HS-5 (cell line): ENCODE data around the gene HOXC10.

ENCODE experiments used
- DNase-seq: peaks from one replicate; pipeline ENCODE4 v3.0.0-alpha.2; 2012; ENCODE audit warnings: low read depth

The HOXC10 gene

DNA sequence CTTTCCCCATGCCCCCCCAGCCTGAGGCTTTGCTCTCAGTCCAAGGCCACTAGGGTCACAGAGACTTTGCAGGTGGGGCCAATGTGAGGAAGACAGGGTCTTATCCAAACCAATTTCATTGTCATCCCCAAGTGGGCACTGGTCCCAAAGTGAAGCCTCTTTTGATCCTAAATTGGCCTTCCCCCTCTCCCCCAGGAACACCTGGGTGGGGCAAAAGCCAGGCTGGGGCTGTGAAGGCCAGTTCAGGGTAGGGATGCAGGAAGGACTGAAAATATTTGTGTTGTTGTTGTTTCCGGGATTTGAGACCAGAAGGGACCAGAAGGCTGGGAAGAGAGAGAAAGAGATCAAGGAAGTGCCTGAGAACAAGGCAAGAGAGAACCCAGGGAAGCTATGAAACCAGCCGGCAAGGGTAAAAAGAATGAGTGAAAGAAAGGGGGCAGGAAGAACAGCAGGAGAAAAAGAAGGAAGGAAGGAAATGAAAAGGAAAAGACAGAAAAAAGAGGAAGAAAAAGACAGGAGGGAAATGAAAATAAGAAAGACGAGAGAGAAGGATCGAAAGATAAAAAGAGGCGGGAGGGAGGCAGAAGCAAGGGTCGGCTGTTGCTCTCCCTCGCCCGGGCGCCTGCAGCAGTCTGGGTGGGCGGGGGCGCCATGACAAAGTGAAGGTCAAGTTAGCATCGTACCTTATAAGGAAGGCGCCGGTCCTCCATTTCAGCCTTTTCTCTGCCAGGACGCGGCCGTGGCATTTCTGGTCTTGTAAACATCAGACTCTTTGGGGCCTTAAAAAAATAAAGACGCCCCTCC lies 19.5 kb upstream of the HOXC10 start:
- DNase-seq = no peak

DNA sequence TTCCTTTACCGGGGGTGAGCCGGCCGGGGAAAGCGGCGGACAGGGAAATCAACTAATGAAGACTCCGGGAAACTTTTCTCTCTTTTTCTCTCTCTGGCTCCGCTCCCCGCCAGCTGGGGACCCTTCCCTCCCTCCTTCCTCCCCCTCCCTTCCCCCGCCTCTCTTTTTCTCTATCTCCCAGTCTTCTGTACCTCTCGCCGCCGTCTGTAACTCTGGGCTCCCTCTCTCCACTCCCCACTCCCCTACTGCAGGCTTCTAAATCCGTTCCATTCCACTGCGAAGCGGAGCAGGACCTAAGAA lies 18.9 kb upstream of the HOXC10 start:
- no peak for DNase-seq

DNA sequence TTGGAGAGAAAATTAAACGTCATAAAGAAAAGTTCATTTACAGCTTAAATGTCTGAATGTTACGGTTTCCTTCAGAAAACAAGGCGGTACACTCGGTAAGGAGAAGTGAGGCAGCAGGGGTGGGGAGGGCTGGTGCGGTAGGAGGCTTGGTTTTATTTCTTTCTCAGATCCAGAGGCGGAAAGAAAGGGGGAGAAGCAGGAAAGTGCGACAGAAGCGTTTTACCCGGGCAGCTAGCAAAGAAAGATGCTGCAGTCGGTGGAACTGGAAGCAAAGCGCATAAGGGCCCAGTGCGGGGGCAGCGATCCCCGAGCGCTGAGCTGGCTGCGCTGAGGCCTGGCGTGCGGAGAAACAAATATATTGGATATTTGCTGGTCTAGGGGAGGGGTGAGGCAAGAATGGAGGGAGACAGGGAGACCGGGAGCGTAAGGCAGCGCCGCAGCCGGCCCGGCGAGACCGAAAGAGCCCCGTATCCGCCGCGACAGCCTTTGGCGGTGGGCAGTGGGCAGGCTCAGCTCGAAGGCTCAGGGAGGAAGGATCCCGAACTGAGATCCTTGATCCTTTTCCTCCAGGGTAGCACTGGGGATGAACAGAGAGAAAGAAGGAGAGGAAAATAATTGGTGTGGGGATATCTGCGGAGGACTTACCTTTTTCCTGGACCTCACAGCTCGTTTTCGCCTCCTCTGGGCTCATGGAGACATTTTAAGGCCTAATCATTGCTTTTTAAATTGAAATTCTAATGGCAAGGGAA lies 18.4 kb upstream of the HOXC10 start:
- no peak for DNase-seq

GRCh38 chr12:53967421-53967925 lies 17.5 kb upstream of the HOXC10 start:
- no peak for DNase-seq

DNA sequence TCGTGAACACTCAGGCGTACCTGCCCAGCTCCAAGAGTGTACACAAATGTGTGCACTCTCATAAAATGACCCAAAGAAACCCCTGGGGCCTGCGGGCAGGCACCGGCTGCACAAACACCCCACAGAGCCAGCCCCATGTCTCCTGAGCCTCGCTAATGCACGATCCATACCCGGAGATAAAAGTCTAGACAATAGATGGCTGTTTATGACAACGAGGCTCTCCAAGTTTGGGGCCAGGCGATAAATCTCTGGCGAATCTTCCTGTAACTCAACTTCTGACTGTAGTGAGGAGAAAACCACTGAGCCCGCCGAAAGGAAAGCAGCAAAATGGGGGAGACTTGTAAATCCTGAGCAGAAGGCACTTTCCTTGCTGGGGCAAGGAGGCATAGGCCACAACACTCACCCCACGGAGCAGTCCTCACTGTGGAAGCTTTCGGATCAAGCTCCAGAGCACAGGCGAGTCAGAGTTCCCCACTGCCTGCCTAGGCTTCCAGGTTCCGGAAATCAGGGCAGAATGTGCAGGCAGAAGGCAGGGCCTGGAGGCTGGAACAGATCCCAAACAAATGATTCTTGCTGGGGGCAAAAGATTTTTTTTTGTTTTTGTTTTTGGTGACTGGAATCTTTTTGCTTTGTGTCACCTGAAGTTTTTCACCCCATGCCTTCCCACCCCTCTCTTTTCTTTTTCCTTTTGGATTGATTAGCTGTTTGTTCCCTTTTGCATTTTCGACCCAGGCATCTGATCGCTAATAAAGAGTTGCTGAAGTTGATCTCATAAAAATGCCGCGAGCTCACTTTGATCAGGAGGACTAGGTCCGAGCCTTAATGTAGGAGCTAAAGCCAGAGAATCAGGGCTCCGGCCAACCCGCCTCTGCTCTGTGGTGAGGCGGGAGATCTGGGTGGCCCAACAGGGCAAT lies 16.5 kb upstream of the HOXC10 start:
- no peak for DNase-seq

- DNase-seq = no peak
Observed at GRCh38 chr12:53969588-53970259, 15.2 kb upstream of the HOXC10 start.

DNA sequence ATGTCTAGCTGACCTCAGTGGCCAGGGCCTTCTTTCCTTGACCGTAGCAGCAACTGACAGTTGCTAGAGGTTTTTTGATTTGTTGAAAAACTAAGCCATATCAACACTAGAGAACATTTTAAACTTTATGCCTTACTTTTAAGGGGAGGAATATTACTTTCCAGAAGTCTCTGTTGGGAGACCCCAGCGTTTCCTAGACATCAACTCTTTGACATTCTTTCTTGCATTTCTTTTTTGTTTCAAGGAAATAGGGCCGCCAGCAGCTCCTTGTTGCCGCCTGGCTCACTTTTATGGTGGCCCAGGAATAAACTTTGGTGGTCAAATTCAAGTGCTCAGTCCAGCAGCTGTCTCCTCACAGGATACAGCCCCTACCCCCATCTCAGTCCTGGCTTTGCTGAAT lies 14.5 kb upstream of the HOXC10 start:
- no peak for DNase-seq

DNA sequence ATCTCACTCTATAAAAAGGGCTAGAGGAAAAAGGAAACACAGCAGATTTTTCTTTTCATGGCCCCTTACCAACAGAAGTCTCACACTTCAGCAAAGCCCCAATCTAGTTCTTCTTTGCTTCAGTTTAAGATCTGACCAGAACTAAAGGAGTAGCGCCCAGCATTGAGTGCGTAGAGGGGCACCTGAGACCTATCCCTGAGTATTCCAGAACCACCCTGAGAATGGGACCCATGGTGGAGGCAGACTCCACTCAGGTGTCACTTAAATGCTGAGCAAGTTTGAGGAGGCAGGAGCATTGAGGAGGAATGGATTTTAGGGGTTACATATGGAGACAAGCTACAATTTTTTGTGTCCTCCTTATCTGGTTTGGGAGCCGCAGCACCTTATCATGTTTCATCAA lies 13.8 kb upstream of the HOXC10 start:
- DNase-seq = no peak

DNA sequence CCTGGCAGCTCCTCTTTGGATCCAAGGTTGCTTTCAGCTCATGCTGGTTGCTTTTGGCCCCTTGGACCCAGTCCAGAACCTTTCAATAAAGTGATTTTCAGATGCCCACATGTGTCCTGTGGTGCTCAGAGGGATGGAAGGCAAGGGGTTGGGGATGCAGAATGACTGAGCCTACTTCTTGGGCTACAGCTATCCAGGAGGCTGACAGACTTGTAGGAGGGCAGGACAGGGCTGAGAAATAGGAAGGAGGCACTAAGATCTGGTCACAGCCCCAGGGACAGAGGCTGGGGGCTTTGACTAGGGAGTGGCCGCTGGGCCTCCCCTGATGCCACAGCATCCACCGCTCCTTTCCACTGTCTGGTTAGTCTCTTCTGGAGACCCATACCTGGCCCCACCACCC lies 13.3 kb upstream of the HOXC10 start:
- no peak for DNase-seq

DNA sequence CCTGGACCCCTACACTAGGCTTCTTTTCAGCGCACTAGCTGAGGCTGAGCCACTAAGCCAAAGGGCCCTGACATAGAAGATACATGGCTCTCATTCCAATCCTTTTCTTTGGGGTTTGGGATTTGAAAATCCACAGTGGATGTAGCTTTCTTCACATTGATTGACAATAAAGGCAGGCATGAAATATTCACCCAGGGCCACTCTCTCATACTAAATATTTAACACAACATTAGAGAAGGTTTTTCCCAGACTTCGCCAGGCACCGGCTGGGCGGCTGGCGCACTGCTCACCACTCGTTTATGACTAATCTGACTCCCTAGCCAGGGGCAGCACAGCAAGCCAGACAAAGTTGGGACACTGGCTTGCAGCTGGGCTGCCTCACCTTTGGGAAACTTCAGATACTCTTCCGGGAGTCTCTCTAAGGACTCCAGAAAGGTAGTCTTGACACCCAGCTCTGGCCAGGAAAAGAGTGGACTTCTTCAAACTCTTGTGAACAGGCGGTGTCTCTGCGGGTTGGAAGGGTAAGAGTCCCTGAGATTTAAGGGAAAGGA lies 12.7 kb upstream of the HOXC10 start:
- DNase-seq = no peak

- DNase-seq = no peak
Observed at GRCh38 chr12:53972722-53973235, 12.2 kb upstream of the HOXC10 start, which contains the start of gene HOXC11. TSS of gene HOXC11 (plus strand) at chr12:53973126. CDS start at chr12:53973242, 116 bp downstream.

- no peak for DNase-seq
Observed at GRCh38 chr12:53973236-53974042, 11.5 kb upstream of the HOXC10 start.

DNA sequence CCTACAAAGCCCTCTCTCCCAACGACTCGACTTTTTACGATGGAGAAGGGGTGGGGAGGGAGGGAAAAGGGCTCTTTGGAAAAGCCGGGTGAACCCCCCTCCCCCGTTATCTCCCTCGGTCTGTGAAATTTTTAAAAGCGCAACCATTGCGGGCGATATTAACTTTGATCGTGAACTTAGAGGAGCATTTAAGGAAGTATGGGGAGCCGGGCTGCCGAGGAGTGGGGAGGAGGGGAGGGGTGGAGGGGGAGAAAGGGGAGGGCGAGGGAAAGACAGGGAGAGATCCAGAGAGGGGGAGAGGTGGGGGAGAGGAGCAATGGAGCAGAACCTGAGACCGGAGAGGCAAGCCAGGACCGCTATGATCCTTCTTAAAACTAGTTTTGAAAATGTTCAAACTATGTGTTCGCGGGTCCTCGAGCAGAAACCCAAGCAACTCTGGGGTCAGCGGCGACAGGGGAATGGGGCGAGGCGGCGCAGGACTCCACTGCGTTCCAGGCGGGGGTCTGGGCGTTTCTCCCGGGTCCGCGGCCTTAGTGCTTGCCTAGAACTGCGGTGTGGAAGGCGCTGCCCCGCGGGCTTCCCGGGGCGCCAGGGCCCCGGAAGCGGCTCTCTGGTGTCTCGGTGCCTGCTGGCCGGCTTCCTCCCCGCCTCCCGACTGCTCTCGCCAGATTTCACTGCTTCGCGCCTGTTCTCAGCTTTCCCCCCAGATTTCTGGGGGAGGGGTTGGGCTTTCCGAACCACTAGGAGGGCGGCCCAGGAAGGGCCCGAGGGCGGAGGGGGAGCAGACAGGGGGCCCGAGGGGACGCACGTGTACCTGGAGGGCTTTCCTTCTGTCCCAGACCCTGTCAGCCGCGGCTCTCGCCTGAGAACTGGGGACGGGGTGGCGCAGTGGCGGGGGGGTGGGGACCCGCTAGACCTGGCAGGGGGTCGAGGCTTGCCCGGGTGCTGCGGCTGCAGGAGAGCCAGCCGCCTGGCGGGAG lies 10.6 kb upstream of the HOXC10 start, which contains the start of gene HOTAIR:
TSS of gene HOTAIR (minus strand) at position 871 of the 980 bp plus-strand sequence.
- DNase-seq = no peak

- no peak for DNase-seq
Observed at GRCh38 chr12:53975064-53975471, 9.9 kb upstream of the HOXC10 start.

GRCh38 chr12:53975479-53976152 lies 9.3 kb upstream of the HOXC10 start:
- DNase-seq = no peak

DNA sequence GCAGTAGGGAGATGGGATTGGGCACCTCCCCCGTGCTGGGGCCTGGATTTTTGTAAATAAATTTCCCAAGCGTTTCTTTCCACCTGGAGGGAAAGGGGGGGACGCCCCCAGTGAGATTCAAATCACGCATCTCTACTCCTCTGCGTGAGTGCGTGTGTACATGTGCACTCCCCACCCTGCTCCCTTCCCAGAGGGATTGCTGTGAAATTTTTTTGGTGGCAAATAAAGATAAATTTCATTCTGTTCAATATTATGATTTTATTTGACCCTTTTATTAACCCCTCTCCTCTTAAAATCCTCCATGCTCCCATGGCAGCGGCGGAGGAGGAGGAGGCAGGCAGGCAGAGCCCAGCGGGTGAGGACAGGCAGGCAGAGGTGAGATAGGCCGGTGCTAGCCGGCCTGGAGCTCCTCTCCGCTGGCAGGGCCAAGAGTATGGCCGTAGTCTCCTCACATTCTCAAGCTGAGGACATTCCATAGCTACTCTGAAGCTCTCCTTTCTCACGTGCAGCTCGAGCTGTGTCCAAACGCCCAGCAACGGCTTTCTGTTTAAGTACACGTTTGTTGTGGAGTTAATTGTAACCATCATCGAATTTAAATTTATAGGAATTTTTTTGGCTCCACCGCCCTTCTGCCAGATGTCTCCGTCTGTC lies 8.6 kb upstream of the HOXC10 start:
- DNase-seq = no peak

DNA sequence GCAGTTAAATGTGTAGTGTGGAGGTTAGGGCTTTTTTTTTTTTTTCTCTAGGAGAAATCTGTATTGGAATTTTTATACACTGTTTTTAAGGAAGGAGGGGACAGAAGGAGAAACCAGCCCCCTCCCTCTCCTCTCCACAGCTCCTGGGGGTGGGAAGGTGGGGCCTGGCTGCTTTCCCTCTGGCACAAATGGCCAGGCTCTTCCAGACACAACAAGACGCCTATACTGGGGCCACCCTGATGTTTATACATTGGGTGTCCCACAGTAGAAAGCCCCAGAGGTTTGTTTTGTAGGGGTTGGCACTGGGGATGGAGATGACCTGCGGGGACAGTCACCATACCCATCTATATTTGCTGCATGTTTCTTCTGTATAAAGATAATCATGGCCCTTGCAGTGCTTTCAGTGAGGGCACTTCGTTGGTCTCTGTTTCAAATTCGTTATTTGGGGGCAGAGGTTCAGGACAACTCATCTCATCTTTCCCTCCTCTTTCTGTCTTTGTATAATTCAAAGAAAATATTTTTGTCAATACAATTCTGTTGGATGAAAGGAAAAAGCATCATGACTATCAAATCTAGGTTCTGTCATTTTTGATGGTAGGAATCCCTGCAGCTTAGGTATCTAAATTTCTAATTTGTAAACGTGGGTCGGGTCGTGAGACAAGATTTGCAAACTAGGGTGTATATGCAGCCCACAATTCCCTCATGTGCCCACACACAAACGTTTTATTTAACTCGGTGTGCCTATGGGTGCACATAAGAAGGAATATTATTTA lies 7.9 kb upstream of the HOXC10 start:
- DNase-seq = no peak
